ENCODE results near the gene STK32C.

The STK32C gene

DNA sequence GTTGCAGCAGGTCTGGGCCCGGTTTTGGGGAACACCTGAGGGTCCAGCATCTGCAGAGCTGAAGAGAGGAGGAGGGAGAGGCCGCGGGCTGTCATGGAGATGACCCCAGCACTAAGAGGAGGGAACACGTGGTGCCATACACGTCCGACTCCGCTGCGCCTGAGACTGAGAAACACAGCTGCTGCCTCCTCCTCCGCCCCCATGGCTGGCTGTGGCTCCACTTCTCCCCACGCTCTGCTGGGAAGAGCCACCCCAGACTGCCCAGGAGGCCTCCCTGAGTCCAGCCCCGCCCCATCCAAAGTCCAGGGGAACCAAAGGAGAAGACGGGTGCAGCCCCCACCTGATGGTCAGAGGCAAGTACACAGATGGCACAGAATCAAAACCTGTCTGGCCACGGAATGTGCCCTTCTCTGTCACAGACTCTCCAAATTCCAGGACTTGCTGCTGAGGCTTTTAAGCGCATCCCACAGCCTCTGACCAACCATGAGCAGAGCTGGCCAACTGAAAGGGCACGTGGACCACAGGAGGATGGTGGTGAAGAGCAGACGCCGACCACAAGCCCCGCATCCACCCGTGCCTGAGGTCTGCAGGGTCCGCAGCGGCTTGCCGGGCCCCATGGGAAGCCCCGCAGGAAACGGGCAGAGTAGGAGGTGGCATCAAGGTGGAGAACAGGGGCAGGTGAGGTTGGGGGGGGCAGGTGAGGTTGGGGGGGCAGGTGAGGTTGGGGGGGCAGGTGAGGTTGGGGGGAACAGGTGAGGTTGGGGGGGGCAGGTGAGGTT lies 24.0 kb downstream of the STK32C start:
- no peak overlapping the region for H3K27ac ChIP-seq
- TF ChIP-seq, protein P1, sequence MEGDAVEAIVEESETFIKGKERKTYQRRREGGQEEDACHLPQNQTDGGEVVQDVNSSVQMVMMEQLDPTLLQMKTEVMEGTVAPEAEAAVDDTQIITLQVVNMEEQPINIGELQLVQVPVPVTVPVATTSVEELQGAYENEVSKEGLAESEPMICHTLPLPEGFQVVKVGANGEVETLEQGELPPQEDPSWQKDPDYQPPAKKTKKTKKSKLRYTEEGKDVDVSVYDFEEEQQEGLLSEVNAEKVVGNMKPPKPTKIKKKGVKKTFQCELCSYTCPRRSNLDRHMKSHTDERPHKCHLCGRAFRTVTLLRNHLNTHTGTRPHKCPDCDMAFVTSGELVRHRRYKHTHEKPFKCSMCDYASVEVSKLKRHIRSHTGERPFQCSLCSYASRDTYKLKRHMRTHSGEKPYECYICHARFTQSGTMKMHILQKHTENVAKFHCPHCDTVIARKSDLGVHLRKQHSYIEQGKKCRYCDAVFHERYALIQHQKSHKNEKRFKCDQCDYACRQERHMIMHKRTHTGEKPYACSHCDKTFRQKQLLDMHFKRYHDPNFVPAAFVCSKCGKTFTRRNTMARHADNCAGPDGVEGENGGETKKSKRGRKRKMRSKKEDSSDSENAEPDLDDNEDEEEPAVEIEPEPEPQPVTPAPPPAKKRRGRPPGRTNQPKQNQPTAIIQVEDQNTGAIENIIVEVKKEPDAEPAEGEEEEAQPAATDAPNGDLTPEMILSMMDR (IDR thresholded peaks at IDR 0.05): no peak
- no peak for TF ChIP-seq ZFX (IDR thresholded peaks at IDR 0.05; ENCODE audit: borderline replicate concordance)

DNA sequence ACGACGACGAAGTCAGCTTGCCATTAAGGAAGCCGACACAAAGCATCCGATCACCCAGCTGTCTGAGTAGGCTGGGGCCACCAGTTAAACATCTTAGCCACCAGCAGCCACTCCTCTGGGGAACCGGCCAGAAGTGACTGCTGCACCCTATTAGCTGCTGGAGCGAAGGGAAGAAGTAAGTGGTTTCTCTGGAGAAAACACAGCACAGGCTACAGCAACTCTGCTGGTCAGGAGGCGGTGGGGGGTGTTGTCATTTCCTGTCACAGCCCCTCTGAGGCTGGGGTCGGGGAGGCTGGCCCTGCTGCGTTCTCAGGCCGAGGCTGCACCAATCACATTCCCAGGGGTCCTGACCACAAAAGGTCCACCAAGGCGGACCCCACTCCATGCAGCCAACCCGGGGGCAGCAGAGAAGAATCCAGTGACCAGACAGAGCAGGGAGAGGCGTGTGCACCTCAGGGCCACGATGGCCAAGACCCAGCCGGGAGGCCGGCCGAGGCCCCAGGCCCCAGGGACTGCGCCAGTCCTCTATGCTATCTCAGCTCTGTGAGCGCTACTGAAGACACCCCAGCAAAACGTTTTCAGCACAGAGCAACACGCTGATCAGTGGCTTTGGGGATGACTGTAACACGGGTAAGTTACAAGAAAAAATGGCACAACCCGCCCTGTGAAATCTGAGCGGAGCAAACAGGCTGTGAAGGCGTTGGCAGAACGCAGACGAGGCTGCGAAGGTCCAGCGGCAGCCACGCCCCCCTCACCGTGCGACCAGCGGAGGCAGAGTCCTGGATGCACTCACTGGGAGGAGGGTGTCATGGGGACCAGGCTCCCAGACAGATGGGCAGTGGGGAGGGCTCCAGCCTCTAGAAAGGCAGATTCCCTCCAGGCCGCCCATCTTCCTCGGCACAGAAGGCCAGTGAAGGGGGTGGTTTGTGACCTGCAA lies 24.8 kb downstream of the STK32C start:
- TF ChIP-seq, protein P1 (IDR thresholded peaks at IDR 0.05): no peak
- TF ChIP-seq ZFX (IDR thresholded peaks at IDR 0.05; ENCODE audit: borderline replicate concordance): no peak
- no peak overlapping the region for H3K27ac ChIP-seq

DNA sequence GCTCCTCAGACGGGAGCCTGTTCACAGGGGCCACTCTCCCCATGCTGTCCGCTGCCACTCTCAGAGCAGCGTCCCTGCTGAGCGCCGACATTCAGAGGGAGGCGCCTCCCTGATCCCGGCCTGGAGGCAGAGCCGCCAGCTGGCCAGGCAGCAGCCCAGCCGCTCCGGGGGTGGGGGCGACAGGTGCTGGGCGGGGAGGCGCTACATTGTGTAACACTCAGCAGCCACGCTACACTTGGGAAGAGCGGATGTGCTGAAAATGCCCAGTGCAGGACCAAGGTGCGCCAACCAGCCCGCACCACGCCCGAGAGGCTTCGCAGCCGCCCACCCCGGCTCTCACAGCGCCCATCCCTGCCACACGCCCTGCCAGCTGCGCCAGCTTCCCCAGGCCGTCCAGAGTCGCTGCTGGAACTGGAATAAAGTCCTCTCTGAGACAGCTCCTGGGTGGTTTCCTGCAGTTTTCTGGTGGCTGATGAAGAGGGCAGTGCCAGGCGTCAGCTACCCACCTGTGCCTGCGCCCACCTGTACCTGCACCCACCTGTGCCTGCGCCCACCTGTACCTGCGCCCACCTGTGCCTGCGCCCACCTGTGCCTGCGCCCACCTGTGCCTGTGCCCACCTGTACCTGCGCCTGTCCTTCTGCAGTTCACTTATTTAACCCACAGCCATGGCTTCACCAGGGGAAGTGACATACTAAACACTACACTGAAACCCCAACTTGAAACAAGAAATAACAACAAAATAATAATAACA lies 25.7 kb downstream of the STK32C start:
- H3K27ac ChIP-seq: no peak overlapping the region
- TF ChIP-seq, protein P1 (IDR thresholded peaks at IDR 0.05): no peak
- TF ChIP-seq ZFX (IDR thresholded peaks at IDR 0.05; ENCODE audit: borderline replicate concordance): no peak

DNA sequence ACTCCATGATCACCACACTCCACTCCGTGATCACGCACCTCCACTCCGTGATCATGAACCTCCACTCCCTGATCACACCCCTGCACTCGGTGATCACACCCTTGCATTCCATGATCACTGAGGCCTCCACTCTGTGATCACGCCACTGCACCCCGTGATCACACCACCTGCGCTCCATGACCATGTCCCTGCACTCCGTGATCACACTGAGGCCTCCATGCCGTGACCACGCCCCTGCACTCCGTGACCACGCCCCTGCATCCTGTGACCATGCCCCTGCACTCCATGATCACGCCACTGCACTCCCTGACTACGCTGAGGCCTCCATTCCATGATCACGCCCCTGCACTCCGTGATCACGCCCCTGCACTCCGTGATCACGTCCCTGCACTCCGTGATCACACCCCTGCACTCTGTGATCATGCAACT lies 27.1 kb downstream of the STK32C start:
- TF ChIP-seq ZFX (IDR thresholded peaks at IDR 0.05; ENCODE audit: borderline replicate concordance): no peak
- no peak overlapping the region for H3K27ac ChIP-seq

DNA sequence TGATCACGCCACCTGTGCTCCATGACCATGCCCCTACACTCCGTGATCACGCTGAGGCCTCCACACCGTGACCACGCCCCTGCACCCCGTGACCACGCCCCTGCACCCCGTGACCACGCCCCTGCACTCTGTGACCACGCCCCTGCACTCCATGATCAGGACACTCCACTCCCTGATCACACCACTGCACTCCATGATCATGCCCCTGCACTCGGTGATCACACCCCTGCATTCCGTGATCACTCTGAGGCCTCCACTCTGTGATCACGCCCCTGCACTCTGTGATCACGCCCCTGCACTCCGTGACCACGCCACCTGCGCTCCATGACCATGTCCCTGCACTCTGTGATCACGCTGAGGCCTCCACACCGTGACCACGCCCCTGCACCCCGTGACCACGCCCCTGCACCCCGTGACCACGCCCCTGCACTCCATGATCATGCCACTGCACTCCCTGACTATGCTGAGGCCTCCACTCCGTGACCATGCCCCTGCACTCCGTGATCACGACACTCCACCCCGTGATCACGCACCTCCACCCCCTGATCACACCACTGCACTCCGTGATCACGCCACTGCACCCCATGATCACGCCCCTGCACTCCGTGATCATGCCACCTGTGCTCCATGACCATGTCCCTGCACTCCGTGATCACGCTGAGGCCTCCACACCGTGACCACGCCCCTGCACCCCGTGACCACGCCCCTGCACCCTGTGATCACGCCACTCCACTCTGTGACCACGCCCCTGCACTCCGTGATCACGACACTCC lies 27.7 kb downstream of the STK32C start:
- H3K27ac ChIP-seq: no peak overlapping the region
- no peak for TF ChIP-seq ZFX (IDR thresholded peaks at IDR 0.05; ENCODE audit: borderline replicate concordance)
- TF ChIP-seq, protein P1 (IDR thresholded peaks at IDR 0.05): no peak

DNA sequence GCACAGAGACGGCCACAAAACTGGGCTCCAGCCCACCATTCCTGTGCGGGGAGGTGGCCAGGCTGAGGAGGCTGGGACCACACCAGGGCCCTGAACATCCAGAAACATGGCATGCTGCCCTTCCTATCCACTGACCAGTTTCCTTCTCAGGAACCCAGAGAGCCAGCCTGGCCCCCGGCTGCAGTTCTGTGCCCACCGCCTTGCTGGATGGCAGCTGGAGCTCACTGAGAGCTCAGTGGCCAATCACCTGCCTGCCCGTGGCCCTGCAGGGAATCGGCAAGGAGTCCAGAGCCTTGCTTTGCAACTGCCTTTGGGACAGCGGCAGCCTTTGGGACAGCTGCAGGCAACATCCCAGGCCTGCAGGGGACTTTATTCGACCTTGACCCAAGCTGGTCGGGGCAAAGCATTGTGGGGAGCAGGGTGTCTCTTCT lies 30.4 kb downstream of the STK32C start:
- TF ChIP-seq, protein P1 (IDR thresholded peaks at IDR 0.05): no peak
- no peak for TF ChIP-seq ZFX (IDR thresholded peaks at IDR 0.05; ENCODE audit: borderline replicate concordance)
- H3K27ac ChIP-seq: no peak overlapping the region

Measured in 22Rv1 (cell line).